AG08395 (cell line): ENCODE data around the gene CLRN1.
A peak's percentile ranks its signal among the peaks of the same experiment; 100 is the strongest.
"Not testable (repeated sequence)": the region's sequence is repeated elsewhere in the genome, so short reads cannot be mapped to it uniquely, and the experiment has no call there.

Source experiments
- DNase-seq: peaks from one replicate; pipeline ENCODE4 v3.0.0; 2012; ENCODE audit warnings: mixed read lengths, low spot score

The CLRN1 gene, protein sequence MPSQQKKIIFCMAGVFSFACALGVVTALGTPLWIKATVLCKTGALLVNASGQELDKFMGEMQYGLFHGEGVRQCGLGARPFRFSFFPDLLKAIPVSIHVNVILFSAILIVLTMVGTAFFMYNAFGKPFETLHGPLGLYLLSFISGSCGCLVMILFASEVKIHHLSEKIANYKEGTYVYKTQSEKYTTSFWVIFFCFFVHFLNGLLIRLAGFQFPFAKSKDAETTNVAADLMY

DNA sequence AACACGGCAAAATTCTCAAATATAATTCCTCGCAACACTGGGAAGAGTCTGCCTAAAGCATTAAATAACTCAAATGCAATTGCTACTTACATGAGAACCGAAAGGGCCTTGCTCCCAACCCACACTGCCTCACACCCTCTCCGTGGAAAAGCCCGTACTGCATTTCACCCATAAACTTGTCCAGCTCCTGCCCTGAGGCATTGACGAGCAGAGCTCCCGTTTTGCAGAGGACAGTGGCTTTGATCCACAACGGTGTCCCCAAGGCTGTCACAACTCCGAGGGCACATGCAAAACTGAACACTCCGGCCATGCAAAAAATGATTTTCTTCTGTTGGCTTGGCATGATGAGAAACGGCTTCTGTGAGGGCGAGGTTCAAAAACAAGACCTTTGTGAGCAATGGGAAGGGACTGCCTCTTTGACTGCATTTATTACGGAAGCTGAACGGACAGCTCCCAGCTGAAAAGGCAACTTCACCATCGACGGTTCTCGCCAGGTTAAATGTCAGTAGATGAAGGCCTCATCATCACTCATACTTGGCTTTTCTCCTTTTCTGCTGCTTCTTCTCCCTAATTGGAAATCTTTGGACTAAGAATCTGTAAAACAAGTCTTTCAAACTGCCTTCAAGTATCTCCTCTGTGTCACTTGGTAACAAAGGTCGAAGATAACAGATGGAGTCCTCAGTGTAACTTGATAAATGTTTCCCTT is at the start of gene CLRN1:
CLRN1 (minus strand) TSS at position 362 of the 706 bp plus-strand sequence; CDS start at position 343, 19 bp downstream.
- DNase-seq, result no peak

DNA sequence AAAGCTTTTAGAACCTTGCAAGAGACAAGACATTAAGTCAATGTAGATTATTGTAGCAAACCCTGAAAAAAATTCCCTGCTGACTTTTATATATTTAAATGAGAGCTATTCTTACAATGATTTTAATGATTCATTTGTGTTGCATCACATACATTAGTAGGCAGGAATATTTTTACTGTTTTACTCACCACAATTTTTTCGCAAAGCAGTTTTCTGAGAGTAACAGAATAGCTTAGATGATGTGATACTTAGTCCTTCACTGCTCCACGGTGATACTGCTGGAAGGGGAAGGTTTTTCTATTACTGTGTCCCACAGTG is 43.9 kb upstream of the CLRN1 start:
- DNase-seq, result peak; percentile 35

DNA sequence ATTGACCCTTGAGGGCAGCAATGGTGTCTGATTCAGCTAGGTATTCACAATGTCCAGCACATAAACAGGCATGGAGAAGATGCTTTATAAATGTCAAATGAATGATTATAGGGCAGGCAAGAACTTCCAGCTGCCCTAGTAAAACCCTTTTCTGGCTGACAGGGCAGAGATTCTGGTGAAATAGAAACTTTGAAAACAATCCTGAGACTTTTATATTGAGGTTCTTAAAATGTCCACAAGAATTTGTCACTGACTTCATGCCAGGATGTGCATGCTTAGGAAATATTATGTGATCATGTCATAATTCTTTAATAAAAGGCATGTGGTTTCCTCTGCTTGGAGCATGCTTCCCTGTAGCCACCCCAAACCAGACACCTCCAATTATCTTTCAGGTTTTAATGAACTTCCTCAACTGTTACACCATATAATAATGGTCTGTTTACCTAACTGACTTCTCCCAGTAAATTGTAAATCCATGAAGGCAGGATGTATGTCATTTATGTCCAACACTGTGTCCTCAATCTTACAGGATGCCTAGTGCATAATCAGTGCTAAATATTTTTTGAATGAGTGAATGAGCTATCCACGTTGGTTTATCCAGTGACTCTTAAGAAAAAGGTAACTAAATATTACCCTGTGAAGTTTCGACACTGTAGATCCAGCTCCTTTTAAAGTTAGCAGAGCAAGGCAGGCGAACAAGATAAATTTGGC is 43.4 kb upstream of the CLRN1 start:
- DNase-seq, result peak; percentile 36

DNA sequence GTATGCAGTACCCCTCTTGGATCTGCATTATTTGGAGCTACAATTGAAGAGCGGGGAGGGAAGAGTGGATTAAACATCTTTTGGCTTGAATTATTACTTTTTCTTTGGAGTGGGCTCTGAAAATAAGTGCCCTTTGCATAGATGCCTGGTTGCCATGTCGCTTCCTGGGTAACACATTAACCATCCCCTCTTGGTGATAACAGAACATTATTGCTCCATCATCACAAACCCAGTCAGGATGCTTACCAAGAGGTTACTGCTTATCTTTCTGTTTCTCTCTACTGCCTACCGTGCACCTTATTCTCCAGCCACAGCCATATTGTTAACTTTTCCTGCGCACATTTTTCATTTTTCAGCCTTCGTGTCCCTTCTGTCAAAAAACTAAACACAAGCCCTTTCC is 42.7 kb upstream of the CLRN1 start:
- DNase-seq, result no peak

GRCh38 chr3:151014501-151015018 is 42.0 kb upstream of the CLRN1 start:
- DNase-seq, result no peak

GRCh38 chr3:151012753-151013152 is 40.2 kb upstream of the CLRN1 start:
- DNase-seq, result no peak

DNA sequence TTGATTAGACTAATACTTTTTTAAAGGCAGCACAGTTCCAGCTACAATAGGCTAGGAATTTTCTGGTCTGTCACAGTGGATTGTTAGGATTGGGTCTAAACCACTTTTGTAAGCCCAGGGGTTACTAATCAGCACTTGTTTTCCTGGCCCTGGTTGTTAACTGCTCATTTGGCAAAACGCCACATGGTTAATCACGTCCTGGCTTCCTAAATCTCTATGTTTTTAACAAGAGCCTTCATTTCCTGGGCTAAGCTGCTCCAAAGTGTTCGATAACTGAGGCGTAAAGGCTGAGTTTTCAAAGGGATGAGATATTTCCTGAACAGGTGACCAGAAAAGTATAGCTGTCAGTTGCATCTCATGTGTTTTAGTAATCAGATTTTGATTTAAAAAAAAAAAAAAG is 38.9 kb upstream of the CLRN1 start:
- no peak for DNase-seq

GRCh38 chr3:151009981-151010380 is 37.5 kb upstream of the CLRN1 start:
- no peak for DNase-seq

- DNase-seq, result no peak
These were observed 36.9 kb upstream of the CLRN1 start for GRCh38 chr3:151009430-151009829.

DNA sequence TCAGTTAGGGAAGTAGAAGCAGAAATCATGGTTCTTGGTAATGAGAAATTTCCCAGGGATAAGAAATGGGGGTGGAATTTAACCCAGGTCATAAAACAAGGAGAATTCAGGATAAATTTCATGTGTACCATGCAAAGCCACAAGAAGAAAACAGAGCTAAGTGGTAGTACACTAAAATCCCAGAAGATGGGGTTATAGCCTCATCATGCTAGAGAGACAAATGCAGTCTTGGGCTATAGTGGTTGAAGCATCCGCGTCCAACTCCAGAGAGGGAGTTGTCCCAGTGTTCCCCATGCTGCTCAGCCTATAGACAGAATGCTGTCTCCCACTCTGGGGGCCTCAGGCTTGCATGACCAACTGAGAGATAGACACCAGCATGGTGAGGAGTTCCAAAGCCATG is 36.2 kb upstream of the CLRN1 start:
- DNase-seq, result peak; percentile 59

- no peak for DNase-seq
These were observed 31.2 kb upstream of the CLRN1 start for GRCh38 chr3:151003768-151004134.

DNA sequence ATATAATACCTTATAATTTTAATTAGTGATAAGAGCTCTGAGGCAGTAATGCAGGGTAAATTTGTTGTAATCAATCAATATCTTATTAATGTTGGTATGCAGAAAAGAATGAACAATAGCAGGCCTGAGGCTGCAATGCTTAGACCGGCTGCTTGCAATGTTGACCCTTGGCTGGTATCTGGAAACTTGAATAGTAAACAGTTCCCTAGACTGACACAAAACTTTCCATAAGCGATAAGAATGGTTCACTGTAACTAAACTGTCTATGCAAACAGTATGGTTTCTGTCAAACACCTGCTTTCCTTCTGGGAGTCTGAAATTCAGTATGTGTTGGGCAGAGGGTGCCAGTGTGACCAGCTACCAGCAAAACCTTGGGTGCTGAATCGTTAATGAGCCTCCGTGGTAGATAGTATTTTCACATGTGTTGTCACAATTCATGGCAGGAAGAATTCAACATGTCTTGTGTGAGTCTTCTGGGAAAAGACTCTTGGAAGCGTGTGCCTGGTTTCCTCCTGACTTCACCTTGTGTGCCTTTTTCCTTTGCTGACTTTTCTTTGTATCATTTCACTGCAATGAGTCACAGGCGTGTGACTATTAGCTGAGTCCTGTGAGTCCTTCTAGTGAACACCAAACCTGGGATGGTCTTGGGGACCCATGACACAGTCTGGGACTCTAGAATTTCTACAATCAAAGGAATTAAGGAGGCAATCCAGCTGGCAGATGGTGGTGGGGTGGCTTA is 30.7 kb upstream of the CLRN1 start:
- DNase-seq, result no peak

DNA sequence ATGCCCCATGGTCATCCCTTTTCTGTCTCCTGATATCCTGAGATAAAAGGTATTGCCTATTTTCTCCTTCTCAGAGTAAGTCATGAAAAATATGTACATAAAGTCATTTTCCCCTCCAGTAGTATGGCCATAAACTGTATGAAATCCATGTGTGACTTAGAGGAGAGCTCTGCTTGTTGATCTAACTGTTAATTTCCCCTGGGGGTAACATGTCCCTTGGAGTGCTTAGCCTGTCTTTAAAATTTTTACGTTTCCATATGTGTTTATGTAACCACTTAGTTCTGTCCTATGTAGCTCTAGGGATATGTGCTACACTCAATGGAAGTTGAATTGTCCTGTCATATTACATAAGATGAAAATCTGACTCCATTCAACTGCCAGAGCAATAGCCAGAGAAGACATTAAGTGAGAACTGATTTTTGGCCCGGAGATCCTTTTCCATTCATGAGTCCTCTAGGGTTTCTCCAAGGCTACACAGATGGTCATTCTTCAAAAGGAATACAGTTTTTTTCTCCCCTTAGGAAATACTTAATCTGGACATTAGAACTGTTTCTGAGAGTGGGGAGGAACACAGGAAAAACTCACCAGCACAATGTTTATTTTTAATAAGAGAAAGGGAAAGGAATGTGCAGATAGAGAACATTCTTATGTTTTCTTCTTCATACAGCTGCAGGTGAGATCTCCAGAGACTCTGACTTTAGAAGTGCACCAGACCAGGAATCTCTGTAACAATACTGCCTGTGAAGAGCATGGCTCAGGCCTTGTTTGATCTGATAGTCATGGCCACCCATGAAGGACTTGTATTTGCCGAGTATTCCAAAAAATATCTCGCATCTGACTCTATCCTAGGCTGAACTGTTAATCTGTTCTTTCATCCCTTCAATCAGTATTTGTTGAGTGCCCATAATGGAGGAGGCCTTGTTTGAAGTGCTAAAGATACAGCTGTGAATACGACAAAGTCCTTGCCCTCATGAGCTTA is 29.8 kb upstream of the CLRN1 start:
- no peak for DNase-seq

GRCh38 chr3:150998996-150999395 is 26.5 kb upstream of the CLRN1 start:
- DNase-seq, result no peak

GRCh38 chr3:150996731-150997130 is 24.2 kb upstream of the CLRN1 start:
- no peak for DNase-seq

DNA sequence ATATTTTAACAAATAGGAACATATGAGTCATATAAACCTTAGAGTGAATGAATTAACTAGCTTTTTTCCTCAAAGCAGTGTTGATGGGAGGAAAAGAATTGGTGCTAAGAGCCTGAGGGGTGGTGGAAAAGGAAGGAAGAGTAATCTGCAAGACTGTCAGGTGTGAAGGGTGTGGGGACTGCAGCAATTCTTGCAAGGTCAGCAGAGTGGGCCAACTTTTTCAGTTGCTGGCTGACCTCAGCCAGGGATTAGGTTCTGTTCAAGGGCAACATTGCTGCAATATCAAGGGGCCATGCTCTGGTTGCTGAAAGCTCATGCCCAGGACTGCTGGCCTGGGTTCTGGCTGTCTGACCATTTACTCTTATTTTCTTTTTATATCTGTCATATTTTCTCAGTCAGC is 23.0 kb upstream of the CLRN1 start:
- DNase-seq, result no peak

GRCh38 chr3:150989208-150989607 is 16.7 kb upstream of the CLRN1 start:
- no peak for DNase-seq

DNA sequence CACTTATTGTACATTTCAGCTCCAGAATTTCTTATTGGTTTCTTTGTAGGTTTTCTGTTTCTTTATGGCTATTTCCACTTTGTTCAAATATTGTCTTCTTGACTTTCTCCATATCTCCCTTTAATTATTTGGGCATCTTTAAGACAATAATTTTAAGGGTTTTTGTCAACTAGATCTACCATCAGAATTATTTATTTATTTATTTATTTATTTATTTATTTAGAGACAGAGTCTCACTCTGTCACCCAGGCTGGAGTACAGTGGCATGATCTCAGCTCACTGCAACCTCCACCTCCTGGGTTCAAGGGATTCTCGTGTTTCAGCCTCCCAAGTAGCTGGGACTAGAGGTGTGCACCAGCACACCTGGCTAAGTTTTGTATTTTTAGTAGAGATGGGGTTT is 15.9 kb upstream of the CLRN1 start:
- DNase-seq, result not testable (repeated sequence)

DNA sequence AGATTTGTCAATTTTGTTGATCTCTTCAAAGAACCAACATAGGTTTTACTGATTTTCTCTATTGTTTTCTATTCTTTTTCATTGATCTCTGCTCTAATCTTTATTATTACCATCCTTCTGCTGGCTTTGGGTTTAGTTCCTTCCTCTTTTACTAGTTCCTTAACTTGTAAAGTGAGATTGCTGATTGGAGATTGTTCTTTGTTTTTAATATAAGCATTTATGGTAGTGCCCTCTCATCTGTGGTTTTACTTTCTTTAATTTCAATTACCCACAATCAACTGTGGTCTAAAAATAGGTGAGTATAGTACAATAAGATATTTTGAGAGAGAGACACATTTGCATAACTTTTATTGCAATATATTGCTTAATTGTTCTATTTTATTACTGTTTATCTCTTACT is 13.2 kb upstream of the CLRN1 start:
- DNase-seq, result no peak

DNA sequence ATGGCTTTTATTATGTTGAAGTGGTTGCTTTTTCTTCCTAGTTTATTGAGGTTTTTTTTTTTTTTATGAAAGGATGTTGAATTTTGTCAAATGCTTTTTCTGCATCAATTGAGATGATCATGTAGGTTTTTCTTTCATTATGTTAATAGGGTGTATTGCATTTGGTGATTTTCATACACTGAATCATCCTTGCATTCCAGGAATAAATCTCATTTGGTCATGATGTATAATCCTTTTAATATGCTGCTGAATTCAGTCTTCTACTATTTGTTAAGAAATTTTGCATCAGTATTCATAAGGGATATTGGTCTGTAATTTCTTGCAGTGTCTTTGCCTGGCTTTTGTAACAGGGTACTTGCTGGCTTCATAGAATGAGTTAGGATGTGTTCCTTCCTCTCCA is 11.5 kb upstream of the CLRN1 start:
- DNase-seq, result no peak

GRCh38 chr3:150978566-150979148 is 6.1 kb upstream of the CLRN1 start:
- no peak for DNase-seq
